ENCODE results near the gene SLC44A3. TPM values are rescaled to one million over a fixed set of nuclear protein-coding genes. Genes with fewer than 3 reads are reported as not detected.
A peak's percentile ranks its signal among the peaks of the same experiment; 100 is the strongest.

The SLC44A3 gene
- total RNA-seq, 1 donor from 2014 or later = 70.4 TPM

- peak overlapping the region; percentile 89 for H3K27ac Mint-ChIP-seq
- no peaks in the 10 kb centered on the region for H3K9me3 Mint-ChIP-seq (ENCODE audit: low read depth)
- TF ChIP-seq, protein P1, sequence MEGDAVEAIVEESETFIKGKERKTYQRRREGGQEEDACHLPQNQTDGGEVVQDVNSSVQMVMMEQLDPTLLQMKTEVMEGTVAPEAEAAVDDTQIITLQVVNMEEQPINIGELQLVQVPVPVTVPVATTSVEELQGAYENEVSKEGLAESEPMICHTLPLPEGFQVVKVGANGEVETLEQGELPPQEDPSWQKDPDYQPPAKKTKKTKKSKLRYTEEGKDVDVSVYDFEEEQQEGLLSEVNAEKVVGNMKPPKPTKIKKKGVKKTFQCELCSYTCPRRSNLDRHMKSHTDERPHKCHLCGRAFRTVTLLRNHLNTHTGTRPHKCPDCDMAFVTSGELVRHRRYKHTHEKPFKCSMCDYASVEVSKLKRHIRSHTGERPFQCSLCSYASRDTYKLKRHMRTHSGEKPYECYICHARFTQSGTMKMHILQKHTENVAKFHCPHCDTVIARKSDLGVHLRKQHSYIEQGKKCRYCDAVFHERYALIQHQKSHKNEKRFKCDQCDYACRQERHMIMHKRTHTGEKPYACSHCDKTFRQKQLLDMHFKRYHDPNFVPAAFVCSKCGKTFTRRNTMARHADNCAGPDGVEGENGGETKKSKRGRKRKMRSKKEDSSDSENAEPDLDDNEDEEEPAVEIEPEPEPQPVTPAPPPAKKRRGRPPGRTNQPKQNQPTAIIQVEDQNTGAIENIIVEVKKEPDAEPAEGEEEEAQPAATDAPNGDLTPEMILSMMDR (IDR thresholded peaks at IDR 0.05; ENCODE audit: unreplicated experiment) = no peak
- peaks cover 21% of the 10 kb centered on the region for H3K36me3 Mint-ChIP-seq (ENCODE audit: insufficient read depth)
- H3K4me3 Mint-ChIP-seq (ENCODE audit: low read depth) = peak overlapping the region; percentile 40
- DNase-seq (ENCODE audit: low spot score, unreplicated experiment) = no peak
- peaks cover 66% of the 10 kb centered on the region for H3K4me1 Mint-ChIP-seq (ENCODE audit: low read depth)
- H3K27me3 Mint-ChIP-seq = no peaks in the 10 kb centered on the region
These were observed 99.3 kb downstream of the SLC44A3 start for GRCh38 chr1:94919241-94920030.

GRCh38 chr1:94920061-94920460 is 99.9 kb downstream of the SLC44A3 start:
- H3K27me3 Mint-ChIP-seq = no peaks in the 10 kb centered on the region
- TF ChIP-seq, protein P1 (IDR thresholded peaks at IDR 0.05; ENCODE audit: unreplicated experiment) = no peak
- peaks cover 72% of the 10 kb centered on the region for H3K4me1 Mint-ChIP-seq (ENCODE audit: low read depth)
- H3K36me3 Mint-ChIP-seq (ENCODE audit: insufficient read depth) = peaks cover 22% of the 10 kb centered on the region
- DNase-seq (ENCODE audit: low spot score, unreplicated experiment) = no peak
- H3K4me3 Mint-ChIP-seq (ENCODE audit: low read depth) = peak overlapping the region; percentile 40
- no peaks in the 10 kb centered on the region for H3K9me3 Mint-ChIP-seq (ENCODE audit: low read depth)
- H3K27ac Mint-ChIP-seq = peak overlapping the region; percentile 89

DNA sequence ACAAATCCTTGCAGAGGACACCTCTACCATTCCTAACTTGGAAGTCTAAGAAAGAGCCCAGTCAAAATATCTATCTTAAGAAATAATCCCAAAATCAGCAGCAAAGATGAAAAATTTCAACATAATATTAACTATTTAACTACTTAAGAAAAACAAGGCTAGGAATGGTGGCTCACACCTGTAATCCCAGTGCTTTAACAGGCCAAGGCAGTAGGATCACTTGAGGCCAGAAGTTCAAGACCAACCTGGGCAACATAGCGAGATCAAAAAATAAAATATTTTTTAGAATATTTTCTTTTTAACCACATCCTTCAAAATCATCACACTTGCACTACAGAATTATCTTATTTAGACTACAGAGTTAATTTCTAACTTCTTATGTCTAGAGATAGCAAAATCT is 101.8 kb downstream of the SLC44A3 start:
- Mint-ChIP-seq H3K9me3 (ENCODE audit: low read depth) (no peaks in the 10 kb centered on the region), H3K27ac (no peak overlapping the region), H3K27me3 (no peaks in the 10 kb centered on the region), H3K4me1 (ENCODE audit: low read depth) (peaks cover 62% of the 10 kb centered on the region), H3K36me3 (ENCODE audit: insufficient read depth) (peaks cover 11% of the 10 kb centered on the region), H3K4me3 (ENCODE audit: low read depth) (peak overlapping the region; percentile 21)
- no peak for DNase-seq (ENCODE audit: low spot score, unreplicated experiment)
- TF ChIP-seq, protein P1 (IDR thresholded peaks at IDR 0.05; ENCODE audit: unreplicated experiment) = no peak

DNA sequence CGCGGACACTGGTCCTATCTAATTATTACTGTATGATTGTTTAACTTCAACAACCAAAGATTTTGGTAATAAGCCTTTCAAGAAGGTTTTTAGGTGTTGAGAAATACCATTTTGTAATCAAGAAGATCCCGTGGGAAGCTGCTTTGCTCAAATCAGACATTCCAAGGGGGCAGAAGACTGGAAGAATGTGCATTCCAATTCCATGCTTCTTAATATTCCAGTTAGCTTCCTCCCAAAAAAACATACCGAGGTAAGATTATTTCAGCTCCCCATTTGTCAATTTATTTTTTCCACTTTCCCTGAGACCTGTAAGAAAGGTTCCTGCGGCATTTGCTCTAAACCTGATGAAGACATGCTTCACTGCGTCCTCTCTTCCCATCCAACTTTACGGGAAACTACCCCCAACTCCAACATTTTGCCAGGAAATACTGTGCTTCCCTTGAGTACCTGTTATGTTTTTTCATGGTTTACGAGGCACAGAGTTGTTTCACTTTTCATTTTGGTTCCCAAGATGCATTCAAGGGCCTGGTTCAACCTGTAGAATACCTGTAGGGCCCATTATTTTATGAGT is 102.7 kb downstream of the SLC44A3 start:
- Mint-ChIP-seq H3K27ac (peak overlapping the region; percentile 67), H3K9me3 (ENCODE audit: low read depth) (no peaks in the 10 kb centered on the region), H3K4me3 (ENCODE audit: low read depth) (peak overlapping the region; percentile 99), H3K4me1 (ENCODE audit: low read depth) (peaks cover 59% of the 10 kb centered on the region), H3K27me3 (no peaks in the 10 kb centered on the region), H3K36me3 (ENCODE audit: insufficient read depth) (peaks cover 11% of the 10 kb centered on the region)
- TF ChIP-seq, protein P1 (IDR thresholded peaks at IDR 0.05; ENCODE audit: unreplicated experiment) = no peak
- no peak for DNase-seq (ENCODE audit: low spot score, unreplicated experiment)

DNA sequence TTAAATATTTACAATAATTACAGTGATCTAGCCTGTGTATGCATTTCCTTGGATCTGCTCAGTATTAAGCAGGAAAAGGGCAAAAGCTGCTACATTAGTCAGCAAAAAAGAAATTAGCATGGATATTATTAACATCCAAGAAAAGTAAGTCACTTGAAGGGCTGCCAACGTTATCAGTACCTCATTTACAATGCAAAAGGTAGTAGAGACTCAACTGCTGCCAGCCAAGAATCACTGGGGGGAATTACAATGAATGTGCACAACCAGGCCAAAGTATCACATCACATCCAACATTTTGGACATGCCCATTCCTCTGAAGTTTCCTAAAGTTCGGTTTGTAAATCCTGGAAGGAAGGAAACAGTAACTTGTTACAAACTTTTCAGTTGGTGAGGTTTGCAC is 104.8 kb downstream of the SLC44A3 start:
- peak overlapping the region; percentile 100 for H3K27ac Mint-ChIP-seq
- peaks cover 68% of the 10 kb centered on the region for H3K4me1 Mint-ChIP-seq (ENCODE audit: low read depth)
- H3K4me3 Mint-ChIP-seq (ENCODE audit: low read depth) = peak overlapping the region; percentile 99
- peaks cover 11% of the 10 kb centered on the region for H3K36me3 Mint-ChIP-seq (ENCODE audit: insufficient read depth)
- TF ChIP-seq, protein P1 (IDR thresholded peaks at IDR 0.05; ENCODE audit: unreplicated experiment) = no peak
- no peak for DNase-seq (ENCODE audit: low spot score, unreplicated experiment)
- no peaks in the 10 kb centered on the region for H3K9me3 Mint-ChIP-seq (ENCODE audit: low read depth)
- no peaks in the 10 kb centered on the region for H3K27me3 Mint-ChIP-seq
